Measurements from ENCODE around the gene GARIN5A.

GARIN5A gene

DNA sequence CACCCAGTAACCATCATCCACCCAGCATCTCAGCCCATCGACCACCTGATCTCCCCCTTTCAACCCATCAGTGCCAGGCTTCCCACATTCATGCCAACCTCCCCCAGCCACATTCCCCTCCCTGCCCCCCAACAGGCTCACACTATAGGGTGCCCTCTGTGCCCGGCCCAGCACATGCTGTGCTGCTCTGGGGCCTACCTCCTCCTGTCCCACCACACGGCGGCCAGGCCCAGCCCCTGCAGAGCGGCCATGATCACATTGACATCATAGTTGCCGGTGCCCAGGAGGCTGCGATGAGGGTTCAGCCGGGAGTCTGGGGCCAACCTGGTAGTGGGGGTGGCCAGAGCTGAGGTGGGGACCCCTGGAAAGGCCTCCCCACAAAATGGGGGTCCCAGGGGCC, 30.7 kb upstream of the GARIN5A start:
- DNase-seq: no peak

DNA sequence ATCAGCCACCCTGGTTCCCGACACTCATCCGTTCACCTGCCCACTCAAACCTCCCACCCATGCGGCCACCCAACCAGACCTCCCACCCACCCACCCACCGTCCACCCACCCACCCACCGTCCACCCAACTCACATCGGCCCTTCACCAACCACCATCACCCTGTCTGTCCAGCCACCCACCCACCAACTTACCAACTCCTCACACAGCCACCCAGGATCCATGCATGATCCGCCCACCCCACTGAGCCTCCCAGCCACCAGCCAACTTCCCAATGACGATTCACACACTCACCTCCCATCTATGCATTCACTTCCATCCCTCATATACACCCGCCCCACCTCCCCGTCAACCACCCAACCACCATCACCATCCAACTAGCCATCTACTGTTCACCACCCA, 30.1 kb upstream of the GARIN5A start:
- DNase-seq: no peak

DNA sequence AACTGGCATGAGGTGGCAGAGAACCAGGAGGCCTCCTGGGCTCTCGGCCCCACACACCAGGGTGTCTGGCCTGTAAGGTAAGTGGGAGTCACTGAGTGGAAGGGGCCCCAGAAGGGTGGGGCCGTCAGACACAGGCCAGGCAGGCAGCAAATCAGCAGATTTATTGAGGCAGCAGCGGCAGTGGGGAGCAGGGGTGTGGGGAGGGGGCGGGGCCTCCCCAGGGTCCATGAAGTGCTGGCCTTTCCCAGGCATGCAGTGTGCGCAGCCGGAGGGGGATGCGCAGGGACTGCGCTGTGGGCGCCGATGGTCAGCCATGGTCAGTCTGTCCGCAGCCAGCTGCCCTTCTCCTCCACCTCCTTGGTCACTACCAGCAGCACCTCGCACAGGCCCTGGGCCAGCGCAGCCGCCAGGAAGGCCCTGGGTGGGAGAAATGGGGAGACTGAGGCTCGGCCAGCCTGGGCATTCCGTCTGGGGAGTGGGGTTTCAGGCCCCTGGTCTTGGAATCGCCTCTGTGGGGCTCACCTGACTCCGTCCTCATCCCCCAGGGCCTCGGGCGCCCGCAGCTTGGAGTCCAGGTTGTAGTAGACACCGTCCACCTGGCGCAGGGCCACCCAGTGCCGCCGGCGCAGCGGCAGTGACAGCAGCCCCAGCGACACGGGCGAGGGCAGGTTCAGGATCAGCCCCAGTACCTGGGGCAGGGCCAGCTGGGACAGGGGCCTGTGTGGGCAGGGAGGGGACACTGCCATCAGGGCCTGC, 29.4 kb upstream of the GARIN5A start:
- no peak for DNase-seq

DNA sequence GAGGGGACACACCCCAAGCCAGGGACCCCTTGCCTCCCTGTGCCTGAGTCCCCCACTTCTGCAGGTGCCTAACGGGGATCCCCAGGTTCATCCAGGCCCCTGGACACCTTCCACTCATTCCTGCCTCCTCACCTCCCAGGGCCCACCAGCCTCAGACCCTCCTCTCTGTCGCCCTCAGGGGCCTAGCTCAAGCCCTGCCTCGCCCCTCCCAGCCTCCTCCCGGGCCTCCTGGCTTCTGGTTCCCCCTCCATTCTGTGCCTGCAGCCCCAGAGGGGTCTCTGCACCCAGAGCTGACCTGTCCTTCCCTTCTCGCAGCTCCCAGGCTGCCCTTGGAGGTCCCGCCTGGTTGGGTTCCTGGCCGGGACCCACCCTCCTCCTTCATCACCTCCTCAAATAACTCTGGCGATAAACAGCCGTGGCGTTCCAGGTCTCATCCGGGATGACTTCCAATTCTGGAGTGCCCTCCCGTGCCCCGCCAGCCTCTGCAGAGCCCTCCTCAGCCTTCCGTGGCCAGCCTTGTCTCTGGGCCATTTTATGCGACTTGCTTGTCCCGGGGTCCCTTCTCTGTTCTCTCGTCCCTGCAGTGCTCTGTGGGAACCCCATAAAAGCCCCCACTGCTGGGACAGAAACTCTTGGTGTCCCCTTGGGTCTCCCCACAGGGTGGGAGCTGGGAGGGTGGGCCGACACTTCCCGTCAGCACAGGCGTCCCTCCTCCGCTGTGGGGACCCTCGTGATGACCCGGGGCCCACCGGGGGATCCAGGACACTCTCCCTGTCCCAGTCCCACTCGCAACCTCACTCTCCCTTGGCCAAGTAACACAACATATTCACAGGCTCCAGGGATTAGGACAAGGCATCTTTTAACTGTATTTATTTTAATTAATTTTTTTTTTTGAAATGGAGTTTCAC, 25.2 kb upstream of the GARIN5A start:
- DNase-seq: no peak

DNA sequence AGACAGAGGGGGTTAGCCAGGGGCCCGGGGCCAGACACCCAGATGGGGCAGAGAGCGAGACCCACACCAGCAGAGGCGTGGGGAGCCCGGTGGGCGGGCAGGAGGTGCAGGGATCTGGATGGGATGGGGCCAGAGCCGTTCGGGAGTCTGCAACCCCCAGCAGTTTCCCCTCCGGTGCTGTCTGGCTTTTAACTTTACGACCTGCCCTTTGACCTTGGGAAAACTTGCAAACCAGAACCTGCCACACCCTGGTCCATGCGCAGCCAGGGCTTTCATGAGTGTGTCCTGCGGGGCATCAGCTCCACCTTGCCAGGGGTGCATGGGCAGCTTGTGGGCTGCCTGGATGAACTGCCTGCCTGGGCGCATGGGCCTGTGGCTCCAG, 24.5 kb upstream of the GARIN5A start:
- no peak for DNase-seq

DNA sequence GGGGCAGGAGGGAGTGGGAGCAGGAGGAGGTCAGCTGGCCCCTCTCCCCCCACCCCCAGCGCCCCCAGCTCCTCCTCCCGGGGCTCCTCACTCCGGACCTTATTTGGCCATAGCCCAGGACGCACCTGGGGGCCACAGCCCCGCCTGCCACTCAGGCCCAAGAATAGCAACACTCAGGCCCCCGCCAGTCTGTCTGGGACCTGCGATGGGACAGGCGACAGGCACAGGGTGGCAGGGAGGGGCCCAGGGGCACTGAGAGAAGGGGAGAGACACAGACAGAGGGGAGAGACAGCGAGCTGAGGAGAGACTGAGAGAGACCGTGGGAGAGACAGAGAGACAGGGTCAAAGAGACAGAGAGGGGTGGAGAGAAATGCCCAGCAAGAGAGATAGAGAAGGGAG, 24.1 kb upstream of the GARIN5A start:
- no peak for DNase-seq

DNA sequence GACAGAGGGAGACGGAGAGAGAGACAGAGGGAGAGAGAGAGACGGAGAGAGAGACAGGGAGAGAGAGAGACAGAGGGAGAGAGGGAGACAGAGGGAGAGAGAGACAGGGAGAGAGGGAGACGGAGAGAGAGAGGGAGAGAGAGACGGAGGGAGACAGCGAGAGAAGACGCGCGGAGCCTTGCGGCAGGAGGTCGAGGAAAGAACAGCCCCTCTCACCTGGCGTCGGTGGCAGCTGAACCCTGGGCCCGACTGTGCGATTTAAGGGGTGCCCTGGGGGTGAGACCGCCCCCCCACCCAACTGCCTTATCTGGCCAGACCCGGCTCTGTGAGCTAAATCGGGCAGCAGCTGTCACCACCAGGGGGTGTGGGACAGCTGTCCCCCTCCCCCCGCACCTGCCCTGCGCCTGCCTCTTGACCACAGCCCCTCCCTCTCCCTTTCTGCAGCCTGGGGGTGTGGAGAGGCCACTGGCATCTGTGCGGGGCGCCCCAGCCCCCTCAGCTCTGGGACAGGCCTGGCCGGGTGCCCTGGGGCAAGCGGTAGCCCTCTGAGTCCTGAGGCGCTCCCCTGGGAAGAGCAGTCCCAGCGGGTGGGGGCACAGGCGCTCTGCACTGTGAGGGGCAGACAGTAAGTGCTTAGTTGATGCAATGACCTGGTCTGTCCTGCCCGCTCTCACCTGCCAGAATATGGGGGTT, 23.6 kb upstream of the GARIN5A start:
- no peak for DNase-seq

DNA sequence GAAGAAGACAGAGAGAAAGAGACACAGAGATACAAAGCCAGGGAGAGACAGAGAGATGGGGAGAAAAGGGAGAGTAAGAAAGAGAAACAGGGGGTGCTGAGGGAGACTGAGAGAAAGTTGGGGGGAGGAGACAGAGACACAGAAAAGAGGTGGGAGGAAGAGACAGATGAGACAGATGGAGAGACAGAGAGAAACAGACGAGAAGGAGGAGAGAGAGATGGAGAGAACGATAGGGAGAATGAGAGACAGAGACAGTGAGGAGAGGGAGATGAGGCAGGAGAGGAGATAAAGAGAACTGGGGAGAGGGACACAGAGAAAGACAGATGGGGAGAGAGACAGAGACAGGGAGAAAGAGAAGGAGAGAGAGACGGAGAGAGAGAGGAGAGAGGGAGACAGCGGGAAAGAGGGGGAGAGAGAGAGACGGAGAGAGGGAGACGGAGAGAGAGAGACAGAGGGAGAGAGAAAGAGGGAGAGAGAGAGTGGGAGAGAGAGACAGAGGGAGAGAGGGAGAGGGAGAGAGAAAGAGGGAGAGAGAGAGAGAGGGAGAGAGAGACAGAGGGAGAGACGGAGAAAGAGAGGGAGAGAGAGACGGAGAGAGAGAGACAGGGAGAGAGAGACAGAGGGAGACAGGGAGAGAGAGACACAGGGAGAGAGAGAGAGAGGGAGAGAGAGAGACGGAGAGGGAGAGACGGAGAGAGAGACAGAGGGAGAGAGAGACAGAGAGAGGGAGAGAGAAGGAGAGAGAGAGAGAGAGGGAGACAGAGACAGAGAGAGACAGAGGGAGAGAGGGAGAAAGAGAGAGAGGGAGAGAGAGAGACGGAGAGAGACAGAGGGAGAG, 21.8 kb upstream of the GARIN5A start:
- DNase-seq: no peak

DNA sequence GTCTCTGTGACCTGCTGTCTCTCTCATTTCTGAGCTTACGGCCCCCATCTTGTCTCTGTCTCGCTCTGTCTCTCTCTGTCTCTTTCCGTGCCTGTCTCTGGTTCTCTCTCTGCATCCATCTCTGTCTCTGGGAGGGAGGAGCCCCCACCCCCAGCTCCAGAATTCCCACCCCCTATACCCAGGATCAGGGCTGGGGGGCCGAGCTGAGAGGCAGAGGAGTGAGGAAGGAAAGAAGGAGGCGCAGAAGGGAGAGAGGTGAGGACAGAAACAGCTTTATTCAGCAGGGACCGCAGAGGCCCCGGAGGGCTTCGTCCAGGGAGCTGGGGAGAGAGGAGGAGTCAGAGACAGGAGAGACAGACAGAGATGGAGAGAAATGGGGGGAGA, 20.4 kb upstream of the GARIN5A start:
- no peak for DNase-seq

DNA sequence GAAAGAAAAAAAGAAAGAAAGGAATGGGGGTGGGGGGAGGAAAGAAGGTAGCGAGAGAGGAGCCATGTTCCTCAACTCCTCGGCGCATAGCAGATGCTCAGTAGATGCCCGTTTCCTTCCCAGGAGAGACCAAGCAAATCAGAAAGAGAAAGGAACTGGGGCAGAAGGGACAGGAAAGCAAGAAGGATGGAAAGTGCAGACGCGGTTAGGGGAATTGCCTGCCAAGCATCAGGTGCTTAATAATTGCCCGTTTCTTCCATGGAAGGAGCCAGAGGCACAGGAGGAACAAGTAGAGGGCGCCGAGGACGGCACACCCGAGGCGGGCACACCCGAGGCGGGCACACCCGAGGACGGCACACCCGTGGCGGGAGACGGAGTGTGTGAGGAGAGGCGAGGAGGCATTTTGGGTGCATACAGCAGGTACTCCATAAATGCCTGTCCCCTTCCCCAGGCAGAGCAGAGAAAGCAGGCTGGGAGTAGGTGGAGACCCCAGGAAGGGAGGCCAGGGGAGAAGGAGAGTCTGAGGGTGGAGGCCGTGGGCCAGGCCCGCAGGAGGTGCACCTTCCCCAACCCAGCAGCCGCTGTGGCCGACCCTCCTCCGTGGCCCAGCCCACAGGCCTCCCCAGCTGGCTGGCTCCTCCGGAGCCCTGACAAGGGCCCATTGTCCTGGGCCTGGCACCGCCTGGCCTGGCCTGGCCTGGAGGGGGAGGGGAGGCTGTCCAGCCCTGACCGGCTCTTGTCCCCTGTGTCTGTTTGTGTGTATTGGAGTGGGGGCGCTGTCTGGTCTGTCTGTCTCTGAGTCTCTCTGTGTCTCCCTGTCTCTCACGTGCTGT, 19.8 kb upstream of the GARIN5A start:
- no peak for DNase-seq

DNA sequence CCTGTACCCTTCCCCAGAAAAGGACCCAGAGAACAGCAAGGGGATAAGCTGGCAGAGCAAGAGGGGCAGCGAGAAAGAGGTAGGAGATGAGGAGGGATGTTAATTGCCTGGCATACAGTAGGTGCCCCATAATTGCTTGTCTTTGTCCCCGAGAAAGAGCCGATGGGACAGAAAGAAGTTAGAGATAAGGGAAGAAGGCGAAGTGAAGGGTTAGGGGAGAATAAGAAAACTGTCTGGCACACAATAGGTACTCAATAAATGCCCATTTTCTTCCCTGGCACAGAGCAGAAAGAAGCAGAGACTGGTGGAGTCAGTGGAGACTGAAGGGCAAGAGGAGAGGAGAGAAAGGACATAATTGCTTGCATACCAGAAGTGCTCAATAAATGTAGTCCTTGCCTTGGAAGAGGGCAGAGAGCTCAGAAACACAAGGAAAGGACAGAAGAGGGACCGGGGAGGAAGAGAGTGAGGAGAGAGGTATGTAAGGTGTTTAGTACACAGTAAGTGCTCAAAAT, 18.4 kb upstream of the GARIN5A start:
- no peak for DNase-seq

DNA sequence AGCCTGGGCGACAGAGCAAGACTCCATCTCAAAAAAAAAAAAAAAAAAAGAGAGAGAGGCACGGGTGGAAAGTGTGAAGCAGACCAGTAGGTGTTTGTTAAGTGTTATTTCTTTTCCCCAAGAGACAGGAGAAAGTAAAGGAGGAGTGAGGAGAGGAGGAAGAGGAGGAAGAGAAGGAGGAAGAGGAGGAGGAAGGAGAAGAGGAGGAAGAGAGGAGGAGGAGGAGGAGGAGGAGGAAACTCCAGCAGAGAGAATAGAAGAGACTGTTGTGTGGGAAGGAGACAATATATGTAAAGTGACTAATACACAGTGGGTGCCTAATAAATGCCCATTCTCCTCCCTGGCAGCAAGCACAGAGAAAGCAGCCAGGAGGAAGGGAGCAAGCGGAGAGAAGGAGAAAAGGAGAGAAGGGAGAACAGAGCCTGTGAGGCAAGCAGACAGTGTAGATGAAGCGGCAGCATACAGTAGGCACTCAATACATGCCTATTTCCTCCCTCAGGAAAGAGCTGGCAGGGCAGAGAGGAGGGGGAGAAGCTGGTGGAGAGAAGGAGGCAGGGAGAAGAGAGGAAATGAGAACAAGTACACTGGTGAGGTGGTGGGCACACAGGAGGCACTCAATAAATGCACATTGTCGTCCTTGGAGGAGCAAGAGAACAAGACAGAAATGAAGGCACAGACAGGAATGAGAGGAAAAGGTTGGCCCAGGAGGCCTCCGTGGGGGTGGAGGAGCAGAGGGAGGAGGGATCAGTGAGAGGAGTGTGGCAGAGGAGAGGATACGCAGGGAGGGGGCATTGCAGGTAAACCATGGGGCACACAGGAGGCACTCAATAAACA, 17.8 kb upstream of the GARIN5A start:
- no peak for DNase-seq

DNA sequence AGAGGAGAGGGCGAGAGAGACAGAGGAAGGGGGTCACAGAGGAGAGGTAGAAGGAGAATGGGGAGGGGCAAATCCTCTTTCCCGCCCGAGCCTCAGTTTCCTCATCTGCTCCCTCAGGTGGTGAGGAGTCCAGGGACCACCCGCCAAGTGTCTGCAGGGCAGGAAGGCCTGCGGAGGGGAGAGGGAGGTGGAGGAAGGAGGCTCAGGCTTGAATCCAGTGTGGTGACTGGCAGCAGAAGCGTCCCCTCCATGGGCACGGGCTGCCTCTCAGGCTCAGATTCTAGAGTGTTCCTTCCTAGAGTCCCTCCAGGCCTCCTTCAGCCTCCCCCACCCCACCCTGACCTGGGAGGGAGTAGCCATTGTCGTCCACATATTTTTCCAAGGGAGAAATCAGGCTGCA, 16.5 kb upstream of the GARIN5A start:
- no peak for DNase-seq

DNA sequence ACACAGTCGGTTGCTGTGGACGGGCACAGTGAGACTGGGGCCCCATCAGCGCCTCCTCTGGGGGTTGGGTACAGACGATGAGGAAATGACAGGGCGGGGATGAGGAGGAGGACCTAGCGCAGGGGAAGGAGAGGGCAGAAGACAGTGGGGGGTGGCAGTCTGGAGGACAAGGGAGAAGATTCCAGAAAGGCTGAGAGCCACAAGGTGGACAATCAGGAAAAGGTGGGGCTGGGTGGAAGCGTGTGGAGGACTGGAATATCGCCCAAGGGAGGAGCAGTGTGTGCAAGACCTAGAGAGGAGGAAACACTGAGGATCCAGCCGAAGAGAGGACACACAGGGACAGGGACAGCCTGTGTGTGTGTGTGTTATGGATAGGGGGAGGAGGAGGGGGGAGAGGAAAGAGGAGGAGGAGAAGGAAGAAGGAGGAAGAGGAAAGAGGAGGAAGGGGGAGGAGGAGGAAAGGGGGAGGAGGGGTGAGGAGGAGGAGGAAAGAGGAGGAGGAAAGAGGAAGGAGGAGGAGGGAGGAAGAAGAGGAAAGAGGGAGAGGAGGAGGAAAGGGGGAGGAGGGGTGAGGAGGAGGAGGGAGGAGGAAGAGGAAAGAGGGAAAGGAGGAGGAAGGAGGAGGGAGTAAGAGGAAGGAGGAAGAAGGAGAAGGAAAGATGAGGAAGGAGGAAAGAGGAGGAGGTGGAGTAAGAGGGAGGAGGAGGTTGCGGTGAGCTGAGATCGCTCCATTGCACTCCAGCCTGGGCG, 15.8 kb upstream of the GARIN5A start:
- no peak for DNase-seq

DNA sequence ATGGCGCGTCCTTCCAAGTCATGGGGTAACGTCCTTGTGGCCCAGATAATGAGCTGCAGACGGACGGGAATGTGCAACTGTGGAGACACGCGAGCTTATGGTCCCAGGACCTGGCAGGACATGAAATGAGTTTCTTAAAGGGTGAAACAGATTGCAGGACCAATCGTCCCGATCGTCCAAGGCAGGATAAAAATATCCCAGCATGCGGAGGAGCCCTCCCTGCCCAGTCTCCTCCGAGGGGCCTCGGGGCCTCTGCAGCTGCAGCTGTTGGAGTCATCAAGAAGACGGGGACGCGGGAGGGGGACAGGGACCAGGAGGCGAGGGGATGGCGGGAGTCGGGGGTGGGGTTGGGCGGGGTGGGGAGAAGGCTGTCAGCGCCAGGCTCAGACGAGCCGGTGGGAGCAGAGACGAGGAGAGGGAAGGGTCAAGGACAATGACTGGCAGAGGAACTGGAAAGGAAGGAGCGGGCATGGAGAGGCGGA, 14.4 kb upstream of the GARIN5A start:
- DNase-seq: no peak

DNA sequence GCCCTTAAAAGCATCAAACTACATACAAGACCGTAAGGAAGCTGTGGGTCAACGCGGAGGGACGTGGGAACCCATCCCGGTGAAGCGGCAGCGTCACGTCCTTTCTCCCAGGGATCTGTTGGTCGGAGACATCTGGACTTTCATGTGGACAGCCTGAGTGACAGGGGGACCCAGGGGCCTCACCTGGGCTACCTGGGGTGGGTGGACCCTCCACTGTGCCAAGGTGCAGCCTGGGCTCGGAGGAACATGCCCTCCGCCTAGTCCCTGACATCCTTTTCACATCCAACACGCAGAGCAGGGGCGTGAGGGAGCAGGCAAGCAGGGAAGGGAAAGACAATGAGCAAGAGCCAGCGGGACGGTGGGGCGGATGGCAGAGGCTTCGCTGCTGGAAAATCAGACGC, 13.8 kb upstream of the GARIN5A start:
- no peak for DNase-seq

DNA sequence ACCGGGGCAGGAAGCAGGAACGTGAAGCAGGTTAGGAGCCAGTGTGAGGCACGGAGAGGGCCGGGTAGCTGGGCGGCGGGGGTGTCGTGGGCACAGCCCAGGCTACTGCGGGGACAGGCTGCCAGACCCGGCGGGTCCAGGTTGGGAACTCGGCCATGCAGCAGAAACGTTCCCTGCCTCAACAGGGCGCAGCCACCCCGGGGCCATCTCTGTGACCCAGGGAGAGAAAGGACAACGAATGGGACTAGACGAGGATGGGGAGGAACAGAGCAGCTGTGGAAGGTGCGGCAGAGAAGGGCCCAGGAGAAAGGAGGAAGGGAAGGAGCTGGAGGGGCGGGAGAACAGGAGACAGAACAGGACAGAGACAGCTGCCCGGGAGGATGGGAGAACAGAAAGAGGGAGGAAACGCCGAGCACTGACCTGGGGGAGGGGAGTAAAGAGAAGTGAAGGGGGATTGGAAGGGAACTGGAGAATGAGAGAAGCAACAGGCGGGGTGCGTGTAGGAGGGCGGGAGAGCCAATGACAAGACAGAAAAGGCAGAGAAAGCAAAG, 12.9 kb upstream of the GARIN5A start:
- no peak for DNase-seq

DNA sequence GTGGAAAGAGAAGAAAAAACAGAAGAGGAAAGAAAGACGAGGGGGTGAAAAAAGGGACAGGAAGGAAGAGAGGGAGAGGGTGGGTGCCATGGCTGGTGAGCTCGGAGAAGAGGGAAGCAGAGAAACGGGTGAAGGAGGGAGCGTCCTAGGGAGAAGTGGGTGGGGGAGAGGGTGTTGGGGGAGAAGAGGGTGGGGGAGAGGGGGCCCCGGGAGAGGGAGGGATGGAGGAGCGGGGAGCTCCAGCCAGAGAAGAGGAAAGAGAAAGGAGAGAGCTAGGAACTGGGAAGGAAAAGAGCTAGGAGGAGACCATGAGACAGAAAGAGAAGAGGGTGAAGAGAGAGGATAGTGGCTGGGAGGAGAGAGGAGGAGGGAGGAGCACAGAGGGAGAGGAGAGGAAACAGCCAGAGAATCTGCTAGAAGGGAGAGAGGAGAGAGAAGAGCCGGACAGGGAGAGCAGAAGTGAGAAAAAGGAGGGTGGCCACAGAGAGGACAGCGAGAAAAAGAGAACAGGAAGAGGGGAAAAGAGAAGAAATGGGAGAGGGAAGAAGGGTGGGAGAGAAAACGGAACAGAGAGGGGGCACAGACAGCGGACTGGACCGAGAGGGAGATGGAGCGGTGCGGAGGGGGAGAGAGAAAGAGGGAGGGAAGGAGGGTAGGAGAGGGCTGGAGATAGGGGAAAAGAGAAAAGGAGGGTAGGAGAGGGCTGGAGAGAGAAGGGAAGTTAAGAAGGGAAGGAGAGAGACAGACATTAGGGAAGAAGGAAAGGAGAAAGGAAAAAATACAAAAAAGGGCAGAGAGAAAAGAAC, 11.9 kb upstream of the GARIN5A start:
- no peak for DNase-seq
